ENCODE data around the gene WWOX. TPM values are rescaled to one million over a fixed set of nuclear protein-coding genes. Genes with fewer than 3 reads are reported as not detected.
A peak's percentile ranks its signal among the peaks of the same experiment; 100 is the strongest.

WWOX gene
- total RNA-seq, 6 donors from 2014 or later = 18.7 to 167 (median 31.0) TPM

GRCh38 chr16:78967948-78968347, 868.5 kb downstream of the WWOX start:
- no peaks in the 10 kb centered on the region for H3K9me3 ChIP-seq
- 85 to 86% methylated on average over 17 to 20 of the region's 20 CpGs for WGBS, 2 donors
- no peaks in the 10 kb centered on the region for H3K36me3 ChIP-seq
- no peak overlapping the region for H3K4me3 ChIP-seq
- H3K27me3 ChIP-seq = no peaks in the 10 kb centered on the region
- ATAC-seq (ENCODE audit: low FRiP score in 2 of 2) (peak in 1 of 2 donors; percentile 43), DNase-seq (peak in 1 of 2 donors; percentile 52)
- TF ChIP-seq POLR2AphosphoS5 (IDR thresholded peaks at IDR 0.05) (no peak), EP300 (IDR thresholded peaks at IDR 0.05) (no peak), CTCF (IDR thresholded peaks at IDR 0.05) (no peak), POLR2A (IDR thresholded peaks at IDR 0.05) (no peak)
- no peak overlapping the region for H3K27ac ChIP-seq
- no peaks in the 10 kb centered on the region for H3K4me1 ChIP-seq

GRCh38 chr16:78969721-78970120, 870.3 kb downstream of the WWOX start:
- H3K27me3 ChIP-seq = no peaks in the 10 kb centered on the region
- no peaks in the 10 kb centered on the region for H3K9me3 ChIP-seq
- TF ChIP-seq CTCF (IDR thresholded peaks at IDR 0.05) = no peak
- TF ChIP-seq POLR2AphosphoS5 (IDR thresholded peaks at IDR 0.05) = no peak
- no peak for TF ChIP-seq POLR2A (IDR thresholded peaks at IDR 0.05)
- no peak for TF ChIP-seq EP300 (IDR thresholded peaks at IDR 0.05)
- ATAC-seq (ENCODE audit: low FRiP score in 2 of 2) = no peak
- DNase-seq = no peak
- H3K4me1 ChIP-seq = no peaks in the 10 kb centered on the region
- H3K36me3 ChIP-seq = no peaks in the 10 kb centered on the region
- no peak overlapping the region for H3K27ac ChIP-seq
- WGBS, 2 donors = 47 to 71% methylated on average over 3 of the region's 3 CpGs
- no peak overlapping the region for H3K4me3 ChIP-seq

GRCh38 chr16:78970650-78971049, 871.2 kb downstream of the WWOX start:
- WGBS, 2 donors = 65 to 94% methylated on average over 2 of the region's 2 CpGs
- H3K4me1 ChIP-seq = no peaks in the 10 kb centered on the region
- ATAC-seq (ENCODE audit: low FRiP score in 2 of 2) (no peak), DNase-seq (no peak)
- no peak for TF ChIP-seq POLR2A (IDR thresholded peaks at IDR 0.05)
- no peak for TF ChIP-seq CTCF (IDR thresholded peaks at IDR 0.05)
- no peak for TF ChIP-seq POLR2AphosphoS5 (IDR thresholded peaks at IDR 0.05)
- no peak for TF ChIP-seq EP300 (IDR thresholded peaks at IDR 0.05)
- H3K4me3 ChIP-seq = no peak overlapping the region
- H3K27ac ChIP-seq = no peak overlapping the region
- no peaks in the 10 kb centered on the region for H3K27me3 ChIP-seq
- H3K9me3 ChIP-seq = no peaks in the 10 kb centered on the region
- no peaks in the 10 kb centered on the region for H3K36me3 ChIP-seq

GRCh38 chr16:78972006-78972405, 872.6 kb downstream of the WWOX start:
- no peaks in the 10 kb centered on the region for H3K36me3 ChIP-seq
- ATAC-seq (ENCODE audit: low FRiP score in 2 of 2) (no peak), DNase-seq (no peak)
- no peak overlapping the region for H3K4me3 ChIP-seq
- H3K9me3 ChIP-seq = no peaks in the 10 kb centered on the region
- H3K27ac ChIP-seq = no peak overlapping the region
- WGBS, 2 donors = 78 to 89% methylated on average over 7 to 10 of the region's 10 CpGs
- H3K27me3 ChIP-seq = no peaks in the 10 kb centered on the region
- H3K4me1 ChIP-seq = no peaks in the 10 kb centered on the region
- TF ChIP-seq CTCF (IDR thresholded peaks at IDR 0.05) (no peak), POLR2AphosphoS5 (IDR thresholded peaks at IDR 0.05) (no peak), EP300 (IDR thresholded peaks at IDR 0.05) (no peak), POLR2A (IDR thresholded peaks at IDR 0.05) (no peak)

GRCh38 chr16:78972986-78973385, 873.5 kb downstream of the WWOX start:
- TF ChIP-seq EP300 (IDR thresholded peaks at IDR 0.05) (no peak), POLR2AphosphoS5 (IDR thresholded peaks at IDR 0.05) (no peak), POLR2A (IDR thresholded peaks at IDR 0.05) (no peak), CTCF (IDR thresholded peaks at IDR 0.05) (no peak)
- WGBS, 2 donors = 68 to 72% methylated on average over 13 of the region's 13 CpGs

More at GRCh38 chr16:78972986-78973385, 873.5 kb downstream of the WWOX start:
- no peaks in the 10 kb centered on the region for H3K4me1 ChIP-seq
- no peaks in the 10 kb centered on the region for H3K9me3 ChIP-seq
- H3K27me3 ChIP-seq = no peaks in the 10 kb centered on the region
- ATAC-seq (ENCODE audit: low FRiP score in 2 of 2) (no peak), DNase-seq (no peak)
- no peak overlapping the region for H3K27ac ChIP-seq
- no peaks in the 10 kb centered on the region for H3K36me3 ChIP-seq
- no peak overlapping the region for H3K4me3 ChIP-seq
